ENCODE measurements around the gene ARRB2. TPM values are rescaled to one million over a fixed set of nuclear protein-coding genes. Genes with fewer than 3 reads are reported as not detected.

The ARRB2 gene
- total RNA-seq, 1 experiment from 2014 or later: 25.1 TPM

DNA sequence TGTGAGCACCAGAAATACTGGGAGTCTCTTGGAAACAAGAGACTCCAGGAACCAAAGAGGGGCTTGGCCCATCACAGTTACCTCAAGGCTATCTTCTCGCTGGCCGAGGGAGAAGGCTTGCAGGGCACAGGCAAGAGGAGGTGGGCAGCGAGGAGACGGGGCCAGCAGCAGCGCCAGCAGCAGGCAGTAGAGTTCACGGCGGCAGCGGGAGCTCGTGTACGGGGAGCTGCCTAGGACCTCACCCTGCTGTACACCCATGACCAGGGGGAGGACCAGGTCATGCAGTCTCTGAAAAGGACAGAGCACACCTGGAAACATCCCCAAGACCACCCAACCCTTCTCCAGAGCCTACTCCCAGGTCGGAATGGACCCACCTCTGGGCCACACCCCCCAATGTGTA is 37.3 kb upstream of the ARRB2 start:
- Mint-ChIP-seq H3K9me3 (ENCODE audit: unreplicated experiment) (no peaks in the 10 kb centered on the region), H3K27me3 (ENCODE audit: insufficient read depth, unreplicated experiment) (peaks cover 2% of the 10 kb centered on the region), H3K4me3 (ENCODE audit: unreplicated experiment) (no peak overlapping the region), H3K36me3 (ENCODE audit: insufficient read depth, unreplicated experiment) (peaks cover 61% of the 10 kb centered on the region), H3K27ac (ENCODE audit: low read depth, unreplicated experiment) (peak overlapping the region; percentile 31), H3K4me1 (ENCODE audit: insufficient read depth, unreplicated experiment) (no peaks in the 10 kb centered on the region)
- ChIA-PET POLR2A (no interaction called here), CTCF (no interaction called here)
- no TSS peak for BruUV-seq (replicated peaks)
- no peak for DNase-seq (ENCODE audit: unreplicated experiment)
- TF ChIP-seq, protein P1, sequence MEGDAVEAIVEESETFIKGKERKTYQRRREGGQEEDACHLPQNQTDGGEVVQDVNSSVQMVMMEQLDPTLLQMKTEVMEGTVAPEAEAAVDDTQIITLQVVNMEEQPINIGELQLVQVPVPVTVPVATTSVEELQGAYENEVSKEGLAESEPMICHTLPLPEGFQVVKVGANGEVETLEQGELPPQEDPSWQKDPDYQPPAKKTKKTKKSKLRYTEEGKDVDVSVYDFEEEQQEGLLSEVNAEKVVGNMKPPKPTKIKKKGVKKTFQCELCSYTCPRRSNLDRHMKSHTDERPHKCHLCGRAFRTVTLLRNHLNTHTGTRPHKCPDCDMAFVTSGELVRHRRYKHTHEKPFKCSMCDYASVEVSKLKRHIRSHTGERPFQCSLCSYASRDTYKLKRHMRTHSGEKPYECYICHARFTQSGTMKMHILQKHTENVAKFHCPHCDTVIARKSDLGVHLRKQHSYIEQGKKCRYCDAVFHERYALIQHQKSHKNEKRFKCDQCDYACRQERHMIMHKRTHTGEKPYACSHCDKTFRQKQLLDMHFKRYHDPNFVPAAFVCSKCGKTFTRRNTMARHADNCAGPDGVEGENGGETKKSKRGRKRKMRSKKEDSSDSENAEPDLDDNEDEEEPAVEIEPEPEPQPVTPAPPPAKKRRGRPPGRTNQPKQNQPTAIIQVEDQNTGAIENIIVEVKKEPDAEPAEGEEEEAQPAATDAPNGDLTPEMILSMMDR (IDR thresholded peaks at IDR 0.05; ENCODE audit: unreplicated experiment): no peak
- intact Hi-C loops (cut with micrococcal nuclease): no loop called here

DNA sequence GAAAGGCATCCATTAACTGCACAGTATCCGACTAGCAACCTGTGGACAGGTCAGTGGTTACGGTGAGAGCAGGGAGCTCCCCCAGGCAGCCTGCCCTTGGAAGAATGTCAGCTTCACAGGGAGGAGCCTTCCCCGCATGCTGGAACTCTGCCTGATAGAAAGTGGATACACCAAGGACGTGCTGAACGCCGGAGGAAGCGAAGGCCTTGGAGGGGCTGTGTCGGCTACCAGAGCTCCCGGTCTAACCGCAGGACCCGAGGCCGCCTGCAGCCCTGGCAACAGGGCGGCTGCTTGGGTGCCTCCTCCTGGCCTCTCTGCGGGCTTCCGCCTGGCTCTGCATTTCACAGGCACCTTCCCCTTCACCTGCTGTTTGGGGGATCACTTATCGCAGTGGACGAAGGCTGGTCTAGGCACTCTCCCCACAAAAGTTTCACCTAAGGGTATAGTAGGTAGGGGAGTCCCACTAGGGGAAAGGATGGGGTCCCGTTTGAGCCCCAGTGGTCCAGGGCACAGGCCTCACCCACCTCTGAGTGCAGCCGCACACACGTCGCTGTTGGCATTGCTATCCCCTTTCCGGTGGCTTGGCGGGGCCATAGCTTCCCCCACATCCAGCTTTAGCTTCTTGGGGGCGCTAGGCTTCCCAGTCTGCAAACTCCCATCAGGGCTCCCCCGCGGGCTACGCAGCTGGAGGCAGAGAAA is 36.3 kb upstream of the ARRB2 start:
- CTCF ChIA-PET: no interaction called here
- BruUV-seq (replicated peaks): no TSS peak
- intact Hi-C loops (cut with micrococcal nuclease): no loop called here
- H3K27ac Mint-ChIP-seq (ENCODE audit: low read depth, unreplicated experiment): no peak overlapping the region
- TF ChIP-seq, protein P1 (IDR thresholded peaks at IDR 0.05; ENCODE audit: unreplicated experiment): no peak
- H3K4me1 Mint-ChIP-seq (ENCODE audit: insufficient read depth, unreplicated experiment): peaks cover 2% of the 10 kb centered on the region
- no peak for DNase-seq (ENCODE audit: unreplicated experiment)
- H3K9me3 Mint-ChIP-seq (ENCODE audit: unreplicated experiment): no peaks in the 10 kb centered on the region
- H3K27me3 Mint-ChIP-seq (ENCODE audit: insufficient read depth, unreplicated experiment): no peaks in the 10 kb centered on the region
- POLR2A ChIA-PET: no interaction called here
- no peak overlapping the region for H3K4me3 Mint-ChIP-seq (ENCODE audit: unreplicated experiment)
- H3K36me3 Mint-ChIP-seq (ENCODE audit: insufficient read depth, unreplicated experiment): peaks cover 66% of the 10 kb centered on the region

DNA sequence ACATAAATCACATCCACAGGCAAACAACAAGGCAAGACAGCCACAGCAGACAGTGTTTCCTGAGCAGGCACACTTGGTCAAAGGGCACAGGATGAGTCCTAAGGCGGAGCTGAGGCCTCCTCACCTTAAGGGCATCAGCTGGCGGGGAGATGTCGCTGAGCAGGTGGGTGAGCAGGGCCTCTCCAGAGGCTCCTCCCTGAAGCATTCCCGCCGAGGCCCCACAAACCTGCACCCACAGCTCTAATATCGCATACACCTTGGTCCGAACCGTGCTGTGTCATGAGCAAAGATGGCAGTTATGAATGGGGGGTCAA is 35.8 kb upstream of the ARRB2 start:
- Mint-ChIP-seq H3K9me3 (ENCODE audit: unreplicated experiment) (no peaks in the 10 kb centered on the region), H3K4me1 (ENCODE audit: insufficient read depth, unreplicated experiment) (peaks cover 7% of the 10 kb centered on the region), H3K36me3 (ENCODE audit: insufficient read depth, unreplicated experiment) (peaks cover 71% of the 10 kb centered on the region), H3K27ac (ENCODE audit: low read depth, unreplicated experiment) (no peak overlapping the region), H3K27me3 (ENCODE audit: insufficient read depth, unreplicated experiment) (no peaks in the 10 kb centered on the region), H3K4me3 (ENCODE audit: unreplicated experiment) (no peak overlapping the region)
- POLR2A ChIA-PET: no interaction called here
- no TSS peak for BruUV-seq (replicated peaks)
- intact Hi-C loops (cut with micrococcal nuclease): no loop called here
- CTCF ChIA-PET: no interaction called here
- DNase-seq (ENCODE audit: unreplicated experiment): no peak
- TF ChIP-seq, protein P1 (IDR thresholded peaks at IDR 0.05; ENCODE audit: unreplicated experiment): no peak

DNA sequence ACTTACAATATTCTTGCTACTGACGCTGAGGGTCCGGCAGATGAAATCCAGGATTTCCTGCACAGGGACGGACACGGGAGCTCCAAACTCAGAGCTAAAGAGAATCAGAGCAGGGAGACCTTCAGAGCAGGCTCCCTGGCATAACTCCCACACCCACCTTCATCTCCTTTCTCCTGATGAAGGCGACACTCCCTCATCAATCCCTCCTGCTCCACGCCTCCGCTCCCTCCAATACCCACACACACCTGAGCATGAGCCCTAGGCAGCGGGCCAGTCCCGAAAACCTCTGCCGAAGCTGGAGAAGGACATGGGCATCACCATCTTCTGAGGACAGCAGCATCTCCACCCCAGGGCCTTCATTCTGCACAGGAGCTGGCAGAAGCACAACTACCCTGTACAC is 34.6 kb upstream of the ARRB2 start:
- no peaks in the 10 kb centered on the region for H3K9me3 Mint-ChIP-seq (ENCODE audit: unreplicated experiment)
- TF ChIP-seq, protein P1 (IDR thresholded peaks at IDR 0.05; ENCODE audit: unreplicated experiment): no peak
- H3K27me3 Mint-ChIP-seq (ENCODE audit: insufficient read depth, unreplicated experiment): no peaks in the 10 kb centered on the region
- peaks cover 76% of the 10 kb centered on the region for H3K36me3 Mint-ChIP-seq (ENCODE audit: insufficient read depth, unreplicated experiment)
- POLR2A ChIA-PET: interaction anchor here (0.9 to 1.1 kb wide), 3 partner anchors 9 to 16 kb away, joined by 3 to 4 read pairs (median 4); no protein-coding TSS in a partner anchor
- BruUV-seq (replicated peaks): no TSS peak
- CTCF ChIA-PET: interaction anchor here (0.7 to 1.2 kb wide), 2 partner anchors 9 to 109 kb away, joined by 3 to 4 read pairs; no protein-coding TSS in a partner anchor
- intact Hi-C loops (cut with micrococcal nuclease): no loop called here
- no peak overlapping the region for H3K27ac Mint-ChIP-seq (ENCODE audit: low read depth, unreplicated experiment)
- no peak overlapping the region for H3K4me3 Mint-ChIP-seq (ENCODE audit: unreplicated experiment)
- no peak for DNase-seq (ENCODE audit: unreplicated experiment)
- H3K4me1 Mint-ChIP-seq (ENCODE audit: insufficient read depth, unreplicated experiment): peaks cover 19% of the 10 kb centered on the region

Data from MCF 10A (cell line).